HT1080 (cell line): ENCODE measurements around the gene NAV2. TPM values are rescaled to one million over a fixed set of nuclear protein-coding genes. Genes with fewer than 3 reads are reported as not detected.

Source experiments
- DNase-seq: peaks from one replicate; pipeline ENCODE4 v3.0.0-alpha.2; 2015; ENCODE audit warnings: low read depth
- total RNA-seq: library from RNA; depleted of rRNA; stranded (reverse); fragments of >200 nt; shearing (Covaris generic); gene quantifications from 2 replicates; pipeline ENCODE4 v1.2.3, GENCODE V29; 2014

Gene NAV2
- total RNA-seq, 1 experiment from 2014 or later, result 2.2 TPM

GRCh38 chr11:19774817-19775580 lies 62.4 kb downstream of the NAV2 start:
- DNase-seq, result no peak

GRCh38 chr11:19775622-19776021 lies 63.0 kb downstream of the NAV2 start:
- no peak for DNase-seq

- DNase-seq, result no peak
Observed at GRCh38 chr11:19777039-19777376, 64.4 kb downstream of the NAV2 start.

GRCh38 chr11:19777377-19778102 lies 64.9 kb downstream of the NAV2 start:
- no peak for DNase-seq

- DNase-seq, result no peak
Observed at GRCh38 chr11:19779740-19780139, 67.1 kb downstream of the NAV2 start.

DNA sequence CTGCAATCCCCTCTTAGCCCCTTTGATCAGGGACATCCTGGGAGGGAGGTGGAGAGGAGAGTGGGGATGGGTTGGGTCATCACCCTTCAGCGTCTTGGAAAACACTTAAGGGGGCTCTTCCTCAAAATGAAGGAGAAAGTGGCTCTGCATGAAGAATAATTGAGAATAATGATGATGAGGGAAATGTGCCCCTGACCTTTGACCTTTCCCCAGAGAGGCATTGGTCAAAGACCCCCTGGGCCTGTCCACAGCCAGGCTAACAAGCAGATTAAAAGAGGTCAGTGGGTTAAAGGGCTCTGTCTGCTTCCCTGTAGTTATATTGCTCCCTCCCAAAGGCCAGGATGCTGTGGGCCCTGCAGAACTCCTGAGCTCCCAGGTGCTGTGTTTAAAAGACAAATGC lies 68.7 kb downstream of the NAV2 start:
- no peak for DNase-seq

DNA sequence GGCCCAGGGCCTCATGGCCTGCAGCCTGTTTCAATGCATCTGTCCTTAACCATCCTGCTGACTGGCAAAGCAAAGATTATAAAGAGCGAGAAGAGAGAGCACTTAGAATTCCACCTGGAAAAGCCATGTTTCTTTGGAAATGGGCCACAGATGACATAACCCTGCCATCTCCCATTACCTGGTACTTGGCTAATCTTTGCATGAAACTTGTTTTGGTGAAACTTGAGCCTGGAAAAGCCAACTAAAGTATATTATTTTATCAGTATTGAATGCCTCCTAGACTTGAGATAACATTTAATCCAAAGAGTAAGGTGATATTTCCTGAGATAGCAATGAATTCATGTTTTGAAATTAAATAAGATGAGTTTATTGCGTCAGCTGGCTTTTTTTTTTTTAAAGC lies 72.6 kb downstream of the NAV2 start:
- no peak for DNase-seq

GRCh38 chr11:19786644-19787043 lies 74.0 kb downstream of the NAV2 start:
- no peak for DNase-seq

DNA sequence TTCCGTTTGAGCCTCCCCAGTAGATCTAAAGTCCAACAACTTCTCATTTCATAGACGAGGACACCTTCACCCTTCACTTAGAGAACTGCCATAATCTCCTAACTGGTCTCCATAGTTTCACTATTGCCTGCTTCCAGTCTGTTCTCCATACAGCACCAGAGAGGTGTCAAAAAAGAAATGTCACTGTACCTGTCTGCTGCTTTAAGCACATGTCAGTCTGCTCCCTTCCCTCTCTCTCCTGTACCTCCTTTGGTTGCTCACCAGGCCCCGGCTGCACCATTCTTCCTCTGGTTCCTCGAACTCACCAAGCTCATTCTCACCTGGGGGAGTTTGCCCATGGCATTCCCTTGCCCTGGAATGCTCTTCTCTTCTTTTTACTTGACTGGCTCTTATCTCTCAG lies 75.8 kb downstream of the NAV2 start:
- DNase-seq, result no peak

DNA sequence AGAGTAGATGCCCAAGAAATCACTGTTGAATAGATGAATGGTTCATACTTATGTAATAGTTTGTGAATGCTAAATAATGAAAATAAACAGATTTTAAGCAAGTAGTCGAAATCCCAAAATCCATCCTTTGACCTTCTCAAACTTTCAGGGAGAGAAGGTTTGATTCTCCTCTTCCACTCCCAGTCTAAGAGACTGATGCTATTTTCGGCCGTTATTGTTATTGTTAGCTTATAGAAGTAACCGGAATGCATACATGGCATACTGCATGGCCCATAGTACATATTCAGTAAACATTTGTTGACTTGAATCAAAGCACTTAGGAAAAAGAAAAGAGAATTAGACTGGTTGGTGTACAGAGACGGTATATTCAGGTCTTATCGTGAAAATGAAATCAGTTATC lies 76.6 kb downstream of the NAV2 start:
- DNase-seq, result no peak

DNA sequence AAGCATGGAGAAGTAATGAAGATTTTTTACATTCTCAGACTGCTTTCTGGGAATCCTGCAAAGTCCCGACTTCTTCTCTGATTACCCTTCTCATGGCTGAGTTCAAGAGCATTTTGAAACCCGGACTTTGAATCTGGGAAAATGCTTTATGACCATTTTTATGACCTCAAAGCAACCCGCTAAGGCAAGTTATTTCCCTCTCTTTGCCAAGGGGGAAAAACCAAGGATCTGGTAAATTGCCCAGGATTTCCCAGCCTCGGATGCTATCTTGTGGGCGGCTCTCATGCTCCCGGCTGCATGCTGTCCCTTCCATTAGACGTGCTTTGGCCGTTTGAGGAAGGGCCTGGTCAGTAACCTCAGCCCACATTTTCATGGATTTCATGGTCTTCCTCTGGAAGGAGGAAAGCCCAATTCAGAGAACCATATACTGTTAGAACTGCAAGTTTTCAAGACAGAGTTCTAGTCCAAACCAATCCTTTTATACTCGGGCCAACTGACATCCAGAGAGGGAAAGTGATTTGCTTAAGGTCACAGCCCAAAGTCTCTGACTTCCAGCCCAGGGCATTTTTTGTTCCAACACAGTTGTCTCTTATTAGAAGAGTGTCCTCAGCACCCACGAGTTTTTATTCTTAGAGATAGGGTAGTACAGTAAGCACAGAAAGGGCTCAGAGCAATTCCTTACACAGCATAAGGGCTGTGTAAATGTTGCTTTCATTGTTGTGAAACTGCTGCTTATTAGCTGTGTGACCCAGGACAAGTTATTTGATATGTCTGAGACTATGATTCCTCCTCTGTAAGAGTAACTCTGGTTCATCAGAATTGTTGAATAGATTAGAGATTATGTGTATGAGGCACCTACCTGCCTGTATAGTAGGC lies 77.4 kb downstream of the NAV2 start:
- no peak for DNase-seq

- DNase-seq, result no peak
Observed at GRCh38 chr11:19790831-19791552, 78.4 kb downstream of the NAV2 start.

DNA sequence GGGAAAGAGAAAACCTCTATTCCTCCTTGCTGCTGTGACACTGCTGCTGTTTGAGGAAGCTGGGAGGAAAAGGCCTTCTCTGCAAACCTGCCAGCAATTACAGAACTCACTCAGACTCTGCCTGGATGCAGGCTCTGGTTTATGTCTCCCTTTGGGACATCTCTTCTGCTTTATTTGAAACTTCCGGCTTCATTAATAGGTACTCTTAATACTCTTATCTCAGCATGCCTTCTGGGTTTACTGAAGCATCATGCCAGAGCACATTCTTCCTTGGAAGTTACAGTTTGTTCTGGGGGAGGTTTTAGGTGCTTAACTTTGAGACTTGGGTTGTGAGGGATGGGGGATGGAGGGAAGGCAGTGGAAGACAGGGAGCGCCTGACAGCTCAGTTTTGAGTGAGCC lies 79.9 kb downstream of the NAV2 start:
- DNase-seq, result no peak

DNA sequence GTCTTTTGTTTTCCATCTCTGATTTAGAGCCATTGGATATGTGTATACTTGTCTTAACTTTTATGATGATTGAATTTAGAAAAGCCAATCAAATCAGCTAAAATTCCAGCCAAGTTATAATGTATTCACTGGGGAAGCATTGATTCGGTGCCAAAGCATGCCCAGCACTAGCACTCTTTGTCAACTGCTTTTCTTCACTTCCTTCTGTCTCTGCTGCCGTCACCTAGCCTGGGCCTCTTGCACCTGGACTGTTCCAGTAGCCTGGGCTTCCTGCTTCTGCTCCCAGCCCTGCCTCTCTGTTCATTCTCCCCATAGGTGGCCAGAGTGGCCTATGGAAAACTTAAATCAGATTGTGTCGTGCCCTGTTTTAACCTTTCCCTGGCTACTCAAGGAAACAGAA lies 80.7 kb downstream of the NAV2 start:
- DNase-seq, result no peak

DNA sequence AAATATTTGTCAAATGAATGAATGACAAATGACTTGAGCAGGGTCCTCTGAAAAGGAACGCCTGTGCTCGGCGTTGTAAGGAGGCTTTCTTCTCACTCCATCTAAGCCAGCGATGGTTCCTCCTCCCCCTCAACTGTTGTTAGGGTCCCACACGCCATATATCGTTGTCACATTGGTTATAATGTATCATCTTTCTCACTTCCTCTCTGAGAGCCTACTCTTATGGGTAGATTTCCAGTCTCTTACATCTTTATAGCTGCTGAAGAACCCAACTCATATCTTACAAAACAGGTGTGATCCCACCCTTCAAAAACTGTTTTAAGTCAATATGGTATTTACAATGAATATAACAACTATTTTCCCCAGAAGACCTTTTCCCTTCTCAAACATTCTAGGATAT lies 81.5 kb downstream of the NAV2 start:
- no peak for DNase-seq

DNA sequence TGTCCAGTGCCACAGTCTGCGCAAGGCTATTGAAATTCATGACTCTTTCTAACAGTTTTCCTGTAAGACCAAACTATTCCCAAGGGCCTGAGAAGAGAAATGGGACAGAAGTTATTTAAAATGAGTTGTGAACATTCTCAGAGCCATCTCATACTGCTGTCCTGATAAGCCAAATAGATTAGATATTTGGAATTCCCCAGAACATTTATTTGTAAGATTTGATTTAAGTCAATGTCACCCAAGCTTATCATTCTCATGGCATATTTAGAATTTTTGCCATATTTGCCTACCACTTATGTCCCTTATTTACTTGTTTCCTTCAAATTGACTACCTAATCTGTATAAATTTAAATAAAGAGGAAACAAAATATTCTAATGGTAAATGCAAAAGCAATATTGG lies 82.4 kb downstream of the NAV2 start:
- DNase-seq, result no peak

- DNase-seq, result no peak
Observed at GRCh38 chr11:19800162-19800561, 87.5 kb downstream of the NAV2 start.

GRCh38 chr11:19800714-19801519 lies 88.3 kb downstream of the NAV2 start:
- DNase-seq, result no peak

DNA sequence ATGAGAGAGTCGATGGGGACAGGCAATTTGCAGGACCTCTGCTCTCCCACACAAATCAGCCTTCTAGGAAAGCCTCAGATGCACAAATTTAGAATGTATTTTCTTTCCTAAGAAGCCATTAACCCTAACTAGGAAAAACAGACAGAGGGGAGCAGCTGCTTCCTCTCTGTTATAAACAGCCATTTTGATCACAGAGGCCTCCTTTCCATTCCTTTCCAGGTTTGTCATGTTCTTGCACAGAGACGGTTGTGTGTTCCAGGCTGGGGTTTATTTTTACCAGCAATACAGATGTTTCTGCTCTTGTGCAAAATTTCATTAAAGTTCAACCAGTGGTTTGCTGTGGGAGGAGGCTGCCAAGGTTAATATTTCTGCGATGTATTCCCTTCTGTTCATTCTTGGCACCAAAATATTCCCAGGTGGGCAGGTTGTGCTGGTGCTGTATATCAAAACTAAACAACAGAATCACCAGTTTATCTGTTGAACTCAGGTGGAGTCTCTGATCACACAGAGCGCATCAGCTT lies 90.2 kb downstream of the NAV2 start:
- no peak for DNase-seq

GRCh38 chr11:19803506-19803998 lies 90.9 kb downstream of the NAV2 start:
- DNase-seq, result no peak
